ENCODE data around the gene SLC7A14. TPM values are rescaled to one million over a fixed set of nuclear protein-coding genes. Genes with fewer than 3 reads are reported as not detected.
A peak's percentile ranks its signal among the peaks of the same experiment; 100 is the strongest.

The SLC7A14 gene
- total and polyA plus RNA-seq, 10 of the 15 experiments (the other 5 are each of a cell fraction or from before 2014, with no cell fraction given) = not detected

DNA sequence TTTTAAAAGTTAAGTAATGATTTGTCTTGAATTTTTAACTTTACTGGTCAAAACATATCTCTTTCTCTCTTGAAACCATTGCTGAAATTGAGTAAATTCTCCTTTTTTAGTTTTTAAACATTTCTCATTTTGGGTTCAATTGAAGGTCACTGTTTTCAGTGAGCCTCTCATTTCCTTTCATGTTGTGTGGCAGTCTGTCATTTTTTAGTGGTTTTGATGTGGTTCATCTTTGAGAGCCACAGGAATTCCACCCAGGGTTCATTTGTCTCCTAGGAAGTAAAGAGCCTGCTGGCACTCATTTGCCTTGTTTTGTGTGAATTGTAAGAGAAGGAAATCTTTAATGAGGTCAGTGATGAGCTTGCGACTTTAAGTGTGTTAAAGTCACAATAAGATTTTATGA lies 156.8 kb downstream of the SLC7A14 start (continued):
- TF ChIP-seq CEBPB (IDR thresholded peaks at IDR 0.05; ENCODE audit: borderline replicate concordance in 1 of 2, low read depth in 2 of 2, low read length in 2 of 2) (no peak), JUNB (IDR thresholded peaks at IDR 0.05) (peak; percentile 80), CBX3 (IDR thresholded peaks at IDR 0.05; ENCODE audit: borderline replicate concordance, low read depth) (no peak), BRCA1 (IDR thresholded peaks at IDR 0.05; ENCODE audit: low read depth, low read length) (no peak), MYC (IDR thresholded peaks at IDR 0.05; ENCODE audit: insufficient read depth, insufficient read length, insufficient replicate concordance, low read length, severe bottlenecking) (no peak), MEF2A (IDR thresholded peaks at IDR 0.05; ENCODE audit: insufficient read depth, low read depth, low read length) (no peak; the same call in 1 of the 2 replicates), IKZF2 (IDR thresholded peaks at IDR 0.05) (peak; percentile 13 to 14; a peak in 1 of 4 replicates), CREM (IDR thresholded peaks at IDR 0.05; ENCODE audit: low read depth) (peak; percentile 44; the same call in 1 of the 2 replicates), ETV6 (conservative IDR thresholded peaks at IDR 0.05 in 1 of 2, IDR thresholded peaks at IDR 0.05 in 1 of 2; ENCODE audit: borderline replicate concordance in 1 of 2, low read depth in 1 of 2) (no peak), ATF7 (IDR thresholded peaks at IDR 0.05; ENCODE audit: low read depth) (no peak), NFIC (IDR thresholded peaks at IDR 0.05; ENCODE audit: low read depth, low read length) (peak; percentile 95)
- TF ChIP-seq, protein P1, sequence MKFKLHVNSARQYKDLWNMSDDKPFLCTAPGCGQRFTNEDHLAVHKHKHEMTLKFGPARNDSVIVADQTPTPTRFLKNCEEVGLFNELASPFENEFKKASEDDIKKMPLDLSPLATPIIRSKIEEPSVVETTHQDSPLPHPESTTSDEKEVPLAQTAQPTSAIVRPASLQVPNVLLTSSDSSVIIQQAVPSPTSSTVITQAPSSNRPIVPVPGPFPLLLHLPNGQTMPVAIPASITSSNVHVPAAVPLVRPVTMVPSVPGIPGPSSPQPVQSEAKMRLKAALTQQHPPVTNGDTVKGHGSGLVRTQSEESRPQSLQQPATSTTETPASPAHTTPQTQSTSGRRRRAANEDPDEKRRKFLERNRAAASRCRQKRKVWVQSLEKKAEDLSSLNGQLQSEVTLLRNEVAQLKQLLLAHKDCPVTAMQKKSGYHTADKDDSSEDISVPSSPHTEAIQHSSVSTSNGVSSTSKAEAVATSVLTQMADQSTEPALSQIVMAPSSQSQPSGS (IDR thresholded peaks at IDR 0.05; ENCODE audit: low read length) = 0 out of 2 replicates have a peak, but pooled peaks have one; percentile 61
- TF ChIP-seq, protein P2, sequence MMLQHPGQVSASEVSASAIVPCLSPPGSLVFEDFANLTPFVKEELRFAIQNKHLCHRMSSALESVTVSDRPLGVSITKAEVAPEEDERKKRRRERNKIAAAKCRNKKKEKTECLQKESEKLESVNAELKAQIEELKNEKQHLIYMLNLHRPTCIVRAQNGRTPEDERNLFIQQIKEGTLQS (IDR thresholded peaks at IDR 0.05; ENCODE audit: borderline replicate concordance, extremely low read depth, low read depth, low read length) = no peak
- TF ChIP-seq, protein P3, sequence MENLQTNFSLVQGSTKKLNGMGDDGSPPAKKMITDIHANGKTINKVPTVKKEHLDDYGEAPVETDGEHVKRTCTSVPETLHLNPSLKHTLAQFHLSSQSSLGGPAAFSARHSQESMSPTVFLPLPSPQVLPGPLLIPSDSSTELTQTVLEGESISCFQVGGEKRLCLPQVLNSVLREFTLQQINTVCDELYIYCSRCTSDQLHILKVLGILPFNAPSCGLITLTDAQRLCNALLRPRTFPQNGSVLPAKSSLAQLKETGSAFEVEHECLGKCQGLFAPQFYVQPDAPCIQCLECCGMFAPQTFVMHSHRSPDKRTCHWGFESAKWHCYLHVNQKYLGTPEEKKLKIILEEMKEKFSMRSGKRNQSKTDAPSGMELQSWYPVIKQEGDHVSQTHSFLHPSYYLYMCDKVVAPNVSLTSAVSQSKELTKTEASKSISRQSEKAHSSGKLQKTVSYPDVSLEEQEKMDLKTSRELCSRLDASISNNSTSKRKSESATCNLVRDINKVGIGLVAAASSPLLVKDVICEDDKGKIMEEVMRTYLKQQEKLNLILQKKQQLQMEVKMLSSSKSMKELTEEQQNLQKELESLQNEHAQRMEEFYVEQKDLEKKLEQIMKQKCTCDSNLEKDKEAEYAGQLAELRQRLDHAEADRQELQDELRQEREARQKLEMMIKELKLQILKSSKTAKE (IDR thresholded peaks at IDR 0.05; ENCODE audit: low read depth, poor library complexity, severe bottlenecking) = peak; percentile 52
